Measurements from ENCODE around the gene NR4A1.

DNA sequence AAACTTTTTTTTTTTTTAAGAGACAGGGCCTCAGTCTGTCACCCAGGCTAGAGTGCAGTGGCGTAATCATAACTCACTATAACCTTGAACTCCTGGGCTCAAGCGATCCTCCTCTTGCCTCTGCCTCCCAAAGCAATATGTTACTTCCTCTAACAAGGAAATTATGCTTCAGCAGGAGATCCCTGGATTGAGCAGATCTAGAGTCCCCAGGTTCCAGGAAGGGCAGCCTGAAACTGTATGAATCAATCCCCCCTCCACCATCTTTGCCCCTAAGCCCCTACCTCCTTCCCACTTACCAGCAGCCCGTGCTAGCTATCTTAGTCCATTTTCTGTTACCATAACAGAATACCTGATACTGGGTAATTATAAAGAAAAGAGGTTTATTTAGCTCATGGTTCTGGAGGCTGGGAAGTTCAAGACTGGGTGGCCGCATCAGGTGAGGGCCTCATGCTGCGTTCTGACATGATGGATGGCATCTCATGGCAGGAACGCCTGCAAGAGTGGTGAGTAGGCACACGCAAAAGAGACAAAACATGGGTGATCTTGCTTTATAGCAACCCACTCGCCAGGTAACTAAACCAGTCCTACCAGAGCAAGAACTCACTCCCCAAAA is 39.5 kb upstream of the NR4A1 start:
- TF ChIP-seq, protein P1, sequence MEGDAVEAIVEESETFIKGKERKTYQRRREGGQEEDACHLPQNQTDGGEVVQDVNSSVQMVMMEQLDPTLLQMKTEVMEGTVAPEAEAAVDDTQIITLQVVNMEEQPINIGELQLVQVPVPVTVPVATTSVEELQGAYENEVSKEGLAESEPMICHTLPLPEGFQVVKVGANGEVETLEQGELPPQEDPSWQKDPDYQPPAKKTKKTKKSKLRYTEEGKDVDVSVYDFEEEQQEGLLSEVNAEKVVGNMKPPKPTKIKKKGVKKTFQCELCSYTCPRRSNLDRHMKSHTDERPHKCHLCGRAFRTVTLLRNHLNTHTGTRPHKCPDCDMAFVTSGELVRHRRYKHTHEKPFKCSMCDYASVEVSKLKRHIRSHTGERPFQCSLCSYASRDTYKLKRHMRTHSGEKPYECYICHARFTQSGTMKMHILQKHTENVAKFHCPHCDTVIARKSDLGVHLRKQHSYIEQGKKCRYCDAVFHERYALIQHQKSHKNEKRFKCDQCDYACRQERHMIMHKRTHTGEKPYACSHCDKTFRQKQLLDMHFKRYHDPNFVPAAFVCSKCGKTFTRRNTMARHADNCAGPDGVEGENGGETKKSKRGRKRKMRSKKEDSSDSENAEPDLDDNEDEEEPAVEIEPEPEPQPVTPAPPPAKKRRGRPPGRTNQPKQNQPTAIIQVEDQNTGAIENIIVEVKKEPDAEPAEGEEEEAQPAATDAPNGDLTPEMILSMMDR (IDR thresholded peaks at IDR 0.05 in 8 of 11, conservative IDR thresholded peaks at IDR 0.05 in 3 of 11), result no peak
- TF ChIP-seq POLR2A (IDR thresholded peaks at IDR 0.05), result no peak
